HFF-Myc (cell line): ENCODE measurements around the gene REG1B.
"Not testable (repeated sequence)": the region's sequence is repeated elsewhere in the genome, so short reads cannot be mapped to it uniquely, and the experiment has no call there.

Source experiments
- DNase-seq: peaks from one replicate; pipeline ENCODE4 v3.0.0-alpha.2; 2011; ENCODE audit warnings: low read depth; ENCODE audit errors: extremely low read depth
- H3K4me3 ChIP-seq: replicated peaks from 2 replicates; pipeline ENCODE4 v1.5.1; 2011; ENCODE audit warnings: low read depth, mild to moderate bottlenecking, control low read depth, low read length
- CTCF ChIP-seq: IDR thresholded peaks from 2 replicates; pipeline ENCODE4 v1.5.1; 2012; ENCODE audit warnings: mild to moderate bottlenecking, low read depth, low read length, control low read depth; ENCODE audit errors: missing control alignments

Gene REG1B

GRCh38 chr2:79065201-79065600 is 22.6 kb downstream of the REG1B start:
- DNase-seq, result no peak
- TF ChIP-seq CTCF, result no peak
- H3K4me3 ChIP-seq, result no peak overlapping the region

- H3K4me3 ChIP-seq, DNase-seq: not testable (repeated sequence)
Observed at GRCh38 chr2:79054769-79055168, 33.0 kb downstream of the REG1B start.

GRCh38 chr2:79053486-79053885 is 34.3 kb downstream of the REG1B start:
- H3K4me3 ChIP-seq, DNase-seq: not testable (repeated sequence)

GRCh38 chr2:79041032-79041448 is 46.8 kb downstream of the REG1B start:
- H3K4me3 ChIP-seq, result no peak overlapping the region
- no peak for TF ChIP-seq CTCF
- no peak for DNase-seq

GRCh38 chr2:79039944-79040343 is 47.8 kb downstream of the REG1B start:
- no peak for TF ChIP-seq CTCF
- H3K4me3 ChIP-seq, result no peak overlapping the region
- DNase-seq, result no peak
